ENCODE data around the gene FNDC5.

DNA sequence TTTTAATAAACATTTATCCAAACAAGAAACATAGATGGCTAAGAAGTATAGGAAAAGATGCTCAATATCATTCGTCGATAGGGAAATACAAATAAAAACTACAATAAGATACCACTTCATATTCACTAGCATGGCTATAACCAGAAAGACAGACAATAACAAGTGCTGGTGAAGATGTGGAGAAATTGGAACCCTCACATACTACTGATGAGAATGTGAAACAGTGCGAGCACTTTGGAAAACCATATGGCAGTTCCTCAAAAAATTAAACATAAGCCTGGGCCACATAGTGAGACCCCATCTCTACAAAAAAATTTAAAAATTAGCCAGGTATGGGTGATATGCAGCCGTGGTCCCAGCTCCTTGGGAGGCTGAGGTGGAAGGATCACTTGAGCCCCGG lies 39.6 kb upstream of the FNDC5 start:
- TF ChIP-seq POLR2AphosphoS5 (IDR thresholded peaks at IDR 0.05) (no peak), EP300 (IDR thresholded peaks at IDR 0.05) (no peak)
- TF ChIP-seq, protein P1, sequence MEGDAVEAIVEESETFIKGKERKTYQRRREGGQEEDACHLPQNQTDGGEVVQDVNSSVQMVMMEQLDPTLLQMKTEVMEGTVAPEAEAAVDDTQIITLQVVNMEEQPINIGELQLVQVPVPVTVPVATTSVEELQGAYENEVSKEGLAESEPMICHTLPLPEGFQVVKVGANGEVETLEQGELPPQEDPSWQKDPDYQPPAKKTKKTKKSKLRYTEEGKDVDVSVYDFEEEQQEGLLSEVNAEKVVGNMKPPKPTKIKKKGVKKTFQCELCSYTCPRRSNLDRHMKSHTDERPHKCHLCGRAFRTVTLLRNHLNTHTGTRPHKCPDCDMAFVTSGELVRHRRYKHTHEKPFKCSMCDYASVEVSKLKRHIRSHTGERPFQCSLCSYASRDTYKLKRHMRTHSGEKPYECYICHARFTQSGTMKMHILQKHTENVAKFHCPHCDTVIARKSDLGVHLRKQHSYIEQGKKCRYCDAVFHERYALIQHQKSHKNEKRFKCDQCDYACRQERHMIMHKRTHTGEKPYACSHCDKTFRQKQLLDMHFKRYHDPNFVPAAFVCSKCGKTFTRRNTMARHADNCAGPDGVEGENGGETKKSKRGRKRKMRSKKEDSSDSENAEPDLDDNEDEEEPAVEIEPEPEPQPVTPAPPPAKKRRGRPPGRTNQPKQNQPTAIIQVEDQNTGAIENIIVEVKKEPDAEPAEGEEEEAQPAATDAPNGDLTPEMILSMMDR (IDR thresholded peaks at IDR 0.05): no peak

Measured in esophagus muscularis mucosa (tissue), 4 donors.